Fibroblast of lung (primary cell): Measurements from ENCODE around the gene CWC15. TPM values are rescaled to one million over a fixed set of nuclear protein-coding genes. Genes with fewer than 3 reads are reported as not detected.

ENCODE experiments used
- DNase-seq, 2 donors: peaks; one replicate each; pipeline versions ENCODE4 v3.0.0 to v3.0.0-alpha.2; 2010; ENCODE audit warnings: low read depth in 2 of 2
- H2AFZ ChIP-seq: 2 replicates; pipeline ENCODE4 v1.5.1; 2012; ENCODE audit warnings: low read length, control low read depth, inconsistent platforms
- H3K27ac ChIP-seq: 2 replicates; pipeline ENCODE4 v1.5.1; 2011; ENCODE audit warnings: low read length, control low read depth; ENCODE audit not compliant: insufficient read depth
- H3K27me3 ChIP-seq: 2 replicates; pipeline ENCODE4 v1.5.1; 2011; ENCODE audit warnings: mild to moderate bottlenecking, low read length; ENCODE audit not compliant: control insufficient read depth, insufficient read depth
- H3K36me3 ChIP-seq: 2 replicates; pipeline ENCODE4 v1.5.1; 2011; ENCODE audit warnings: low read length; ENCODE audit not compliant: control insufficient read depth, insufficient read depth
- H3K4me1 ChIP-seq: 2 replicates; pipeline ENCODE4 v1.5.1; 2011; ENCODE audit warnings: low read length; ENCODE audit not compliant: control insufficient read depth, insufficient read depth; ENCODE audit errors: extremely low read depth
- H3K4me2 ChIP-seq: 2 replicates; pipeline ENCODE4 v1.5.1; 2011; ENCODE audit warnings: low read length, control low read depth; ENCODE audit not compliant: insufficient read depth; ENCODE audit errors: extremely low read depth
- H3K4me3 ChIP-seq, 4 experiments: fragments of 200-600 bp in 1 of 4; sonication (generic) in 1 of 4; replicated peaks in 1 of 4; 2 replicates each; pipeline ENCODE4 v1.5.1; 2011 to 2016; ENCODE audit warnings: low read length in 4 of 4, low read depth in 3 of 4, mild to moderate bottlenecking in 3 of 4, control low read depth in 2 of 4, inconsistent platforms in 1 of 4, mixed read lengths in 1 of 4; ENCODE audit not compliant: insufficient read depth in 1 of 4; ENCODE audit errors: control extremely low read depth in 1 of 4
- H3K79me2 ChIP-seq: 2 replicates; pipeline ENCODE4 v1.5.1; 2012; ENCODE audit warnings: mild to moderate bottlenecking, low read length, inconsistent platforms; ENCODE audit not compliant: control insufficient read depth, insufficient read depth
- H3K9ac ChIP-seq: 2 replicates; pipeline ENCODE4 v1.5.1; 2011; ENCODE audit warnings: mild to moderate bottlenecking, low read length, control low read depth; ENCODE audit not compliant: insufficient read depth
- H3K9me3 ChIP-seq: 2 replicates; pipeline ENCODE4 v1.5.1; 2012; ENCODE audit warnings: low read depth, low read length; ENCODE audit not compliant: control insufficient read depth, insufficient read depth
- H4K20me1 ChIP-seq: 2 replicates; pipeline ENCODE4 v1.5.1; 2011; ENCODE audit warnings: low read length; ENCODE audit not compliant: control insufficient read depth, insufficient read depth; ENCODE audit errors: extremely low read depth
- EZH2 ChIP-seq: IDR thresholded peaks from 2 replicates; pipeline ENCODE4 v1.5.1; 2012; ENCODE audit warnings: low read length, control low read depth, mild to moderate bottlenecking; ENCODE audit errors: missing control alignments
- polyA plus RNA-seq, 2 donors: library from polyadenylated mRNA; depleted of rRNA in 1 of 2; stranded (reverse) in 1 of 2; unstranded in 1 of 2; fragments of >200 nt; gene quantifications; 2 replicates each; pipeline ENCODE4 v1.2.1, GENCODE V29; 2011 to 2012; ENCODE audit warnings: missing spikeins in 1 of 2
- total RNA-seq: library from RNA; depleted of rRNA; stranded (reverse); fragments of >200 nt; gene quantifications from 2 replicates; pipeline ENCODE4 v1.2.1, GENCODE V29; 2014
- TF ChIP-seq, protein P1 (sequence below), 2 donors: IDR thresholded peaks in 1 of 2; conservative IDR thresholded peaks in 1 of 2; 1 replicate in 1 of 2; 2 replicates in 1 of 2; pipeline ENCODE4 v1.5.1; 2011 to 2012; ENCODE audit warnings: low read length in 2 of 2, control low read depth in 1 of 2, inconsistent platforms in 1 of 2, low read depth in 1 of 2, mild to moderate bottlenecking in 1 of 2

Gene CWC15
- total and polyA plus RNA-seq, 2 donors (not counting 1 experiment from before 2014, with no cell fraction given) = 42.1 to 51.4 TPM

DNA sequence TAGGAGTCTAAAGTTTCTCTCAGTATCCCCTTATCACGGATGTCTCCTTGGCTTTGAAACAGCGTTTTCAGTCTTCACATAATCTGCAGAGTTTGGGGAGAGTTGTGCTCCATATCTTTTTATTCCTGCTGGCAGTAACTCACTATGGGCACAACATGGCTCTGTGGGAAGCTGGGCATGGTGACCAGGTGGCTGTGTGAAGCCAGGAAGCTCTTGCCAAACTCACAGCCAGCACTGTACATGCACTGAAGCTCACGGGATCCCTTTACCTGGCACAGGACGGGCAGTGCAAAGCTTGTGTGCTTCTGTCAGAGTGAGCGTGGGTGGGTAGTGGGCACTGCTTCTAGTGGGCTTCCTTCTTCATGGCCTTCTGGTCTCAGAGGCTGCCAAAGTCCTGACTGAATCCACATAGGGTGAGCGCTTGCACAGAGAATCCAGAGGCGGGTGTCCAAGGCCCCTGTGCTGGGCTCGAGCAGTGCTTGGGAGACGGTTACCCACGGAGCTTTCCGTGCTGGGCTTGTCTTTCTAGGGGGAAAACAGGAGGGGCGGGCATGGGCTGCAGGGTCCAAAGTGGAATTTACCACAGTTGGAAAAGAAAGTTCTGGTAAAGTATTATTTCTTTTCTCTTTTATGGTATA, 40.9 kb upstream of the CWC15 start:
- Histone ChIP-seq H3K27ac (no peak overlapping the region), H3K9me3 (no peaks in the 10 kb centered on the region), H2AFZ (no peak overlapping the region), H3K4me1 (no peaks in the 10 kb centered on the region), H4K20me1 (peaks cover 1% of the 10 kb centered on the region), H3K9ac (no peak overlapping the region), H3K4me3 (no peak overlapping the region), H3K27me3 (no peaks in the 10 kb centered on the region), H3K4me2 (no peak overlapping the region), H3K79me2 (no peaks in the 10 kb centered on the region), H3K36me3 (no peaks in the 10 kb centered on the region)
- DNase-seq = no peak
- no peak for TF ChIP-seq EZH2
- TF ChIP-seq, protein P1, sequence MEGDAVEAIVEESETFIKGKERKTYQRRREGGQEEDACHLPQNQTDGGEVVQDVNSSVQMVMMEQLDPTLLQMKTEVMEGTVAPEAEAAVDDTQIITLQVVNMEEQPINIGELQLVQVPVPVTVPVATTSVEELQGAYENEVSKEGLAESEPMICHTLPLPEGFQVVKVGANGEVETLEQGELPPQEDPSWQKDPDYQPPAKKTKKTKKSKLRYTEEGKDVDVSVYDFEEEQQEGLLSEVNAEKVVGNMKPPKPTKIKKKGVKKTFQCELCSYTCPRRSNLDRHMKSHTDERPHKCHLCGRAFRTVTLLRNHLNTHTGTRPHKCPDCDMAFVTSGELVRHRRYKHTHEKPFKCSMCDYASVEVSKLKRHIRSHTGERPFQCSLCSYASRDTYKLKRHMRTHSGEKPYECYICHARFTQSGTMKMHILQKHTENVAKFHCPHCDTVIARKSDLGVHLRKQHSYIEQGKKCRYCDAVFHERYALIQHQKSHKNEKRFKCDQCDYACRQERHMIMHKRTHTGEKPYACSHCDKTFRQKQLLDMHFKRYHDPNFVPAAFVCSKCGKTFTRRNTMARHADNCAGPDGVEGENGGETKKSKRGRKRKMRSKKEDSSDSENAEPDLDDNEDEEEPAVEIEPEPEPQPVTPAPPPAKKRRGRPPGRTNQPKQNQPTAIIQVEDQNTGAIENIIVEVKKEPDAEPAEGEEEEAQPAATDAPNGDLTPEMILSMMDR (conservative IDR thresholded peaks at IDR 0.05 in 1 of 2, IDR thresholded peaks at IDR 0.05 in 1 of 2; ENCODE audit: low read depth in 1 of 2, low read length in 2 of 2) = no peak

DNA sequence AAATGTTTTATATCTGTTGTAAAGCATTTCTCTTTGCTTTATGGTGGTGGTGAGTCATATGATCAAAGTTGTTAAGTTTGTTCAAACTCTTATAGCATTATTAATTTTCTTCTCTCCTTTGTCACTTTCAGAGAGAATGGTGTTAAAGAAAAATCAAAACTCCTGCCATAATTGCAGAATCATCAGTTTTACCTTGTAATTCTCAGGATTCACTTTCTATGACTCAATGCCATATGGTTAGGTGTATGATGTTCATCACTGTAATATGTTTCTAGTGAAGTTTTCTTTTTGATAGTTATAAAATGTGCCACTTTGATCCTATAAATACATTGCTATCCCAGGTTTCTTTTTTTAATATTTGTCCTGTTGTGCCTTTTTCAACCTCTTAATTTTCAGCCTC, 38.0 kb upstream of the CWC15 start:
- TF ChIP-seq, protein P1 (conservative IDR thresholded peaks at IDR 0.05 in 1 of 2, IDR thresholded peaks at IDR 0.05 in 1 of 2; ENCODE audit: low read depth in 1 of 2, low read length in 2 of 2) = no peak
- TF ChIP-seq EZH2 = no peak
- no peaks in the 10 kb centered on the region for H3K79me2 ChIP-seq
- H3K4me1 ChIP-seq = no peaks in the 10 kb centered on the region
- no peaks in the 10 kb centered on the region for H3K36me3 ChIP-seq
- no peaks in the 10 kb centered on the region for H3K27me3 ChIP-seq
- no peak overlapping the region for H3K9ac ChIP-seq
- H2AFZ ChIP-seq = no peak overlapping the region
- peaks cover 1% of the 10 kb centered on the region for H4K20me1 ChIP-seq
- no peak overlapping the region for H3K4me2 ChIP-seq
- no peak overlapping the region for H3K27ac ChIP-seq
- H3K9me3 ChIP-seq = no peaks in the 10 kb centered on the region
- DNase-seq = no peak
- H3K4me3 ChIP-seq = no peak overlapping the region

DNA sequence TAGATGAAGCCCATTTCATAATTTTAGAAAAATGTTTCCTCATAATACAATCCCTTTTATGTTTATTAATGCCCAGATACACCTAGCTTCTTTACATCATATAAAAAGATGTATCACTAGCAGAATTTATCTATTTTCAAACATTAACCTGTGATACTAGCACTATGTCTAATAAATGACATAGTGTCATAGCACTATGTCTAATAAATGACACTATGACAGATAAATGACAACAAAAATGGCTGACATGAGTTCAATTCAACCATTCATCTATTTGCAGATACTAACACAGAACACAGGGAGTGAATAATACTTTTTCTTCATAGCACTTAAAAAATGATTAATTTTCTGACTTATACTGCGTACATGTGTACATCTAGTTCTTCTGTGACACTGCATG, 32.3 kb upstream of the CWC15 start:
- TF ChIP-seq, protein P1 (conservative IDR thresholded peaks at IDR 0.05 in 1 of 2, IDR thresholded peaks at IDR 0.05 in 1 of 2; ENCODE audit: low read depth in 1 of 2, low read length in 2 of 2) = no peak
- TF ChIP-seq EZH2 = no peak
- Histone ChIP-seq H3K9ac (no peak overlapping the region), H3K9me3 (no peaks in the 10 kb centered on the region), H3K79me2 (no peaks in the 10 kb centered on the region), H3K4me1 (no peaks in the 10 kb centered on the region), H4K20me1 (no peaks in the 10 kb centered on the region), H2AFZ (no peak overlapping the region), H3K36me3 (no peaks in the 10 kb centered on the region), H3K27me3 (no peaks in the 10 kb centered on the region), H3K4me3 (no peak overlapping the region), H3K27ac (no peak overlapping the region), H3K4me2 (no peak overlapping the region)
- no peak for DNase-seq
